ENCODE measurements around the gene CCDC192.

The CCDC192 gene

GRCh38 chr5:127969002-127969401 is 265.8 kb downstream of the CCDC192 start:
- Histone ChIP-seq H3K36me3 (ENCODE audit: control insufficient read depth, insufficient read depth, low read length) (no peaks in the 10 kb centered on the region), H3K9ac (ENCODE audit: low read depth, low read length) (no peak overlapping the region), H3K27me3 (ENCODE audit: control insufficient read depth, insufficient read depth, low read length) (no peaks in the 10 kb centered on the region), H3K27ac (ENCODE audit: low read depth, low read length) (no peak overlapping the region), H3K4me3 (ENCODE audit: low read depth, low read length) (no peak overlapping the region), H3K4me1 (ENCODE audit: control insufficient read depth, insufficient read depth, low read length) (no peaks in the 10 kb centered on the region), H3K9me3 (ENCODE audit: control insufficient read depth, insufficient read depth, low read length) (no peaks in the 10 kb centered on the region)

DNA sequence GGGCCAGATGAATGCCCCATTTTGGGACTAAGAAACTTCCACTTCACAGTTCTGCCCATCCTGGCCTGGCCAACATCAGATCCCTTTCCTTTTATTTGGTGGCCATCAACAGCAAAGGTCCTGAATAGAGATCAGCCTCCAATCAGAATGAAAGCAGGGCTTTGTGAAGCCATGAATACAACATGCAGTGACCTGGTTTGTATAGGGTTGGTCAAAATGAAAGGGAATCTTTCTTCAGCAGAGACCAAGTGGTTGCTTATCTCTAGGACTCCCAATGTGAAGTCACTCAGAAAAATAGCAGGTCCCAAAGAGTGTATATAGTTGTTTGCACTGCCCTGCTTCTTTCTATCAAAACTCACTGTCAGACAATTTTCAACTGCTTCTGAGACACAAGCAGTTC is 266.5 kb downstream of the CCDC192 start:
- no peak overlapping the region for H3K4me3 ChIP-seq (ENCODE audit: low read depth, low read length)
- no peak overlapping the region for H3K27ac ChIP-seq (ENCODE audit: low read depth, low read length)
- no peak overlapping the region for H3K9ac ChIP-seq (ENCODE audit: low read depth, low read length)
- H3K36me3 ChIP-seq (ENCODE audit: control insufficient read depth, insufficient read depth, low read length): no peaks in the 10 kb centered on the region
- H3K4me1 ChIP-seq (ENCODE audit: control insufficient read depth, insufficient read depth, low read length): no peaks in the 10 kb centered on the region
- no peaks in the 10 kb centered on the region for H3K9me3 ChIP-seq (ENCODE audit: control insufficient read depth, insufficient read depth, low read length)
- H3K27me3 ChIP-seq (ENCODE audit: control insufficient read depth, insufficient read depth, low read length): no peaks in the 10 kb centered on the region

DNA sequence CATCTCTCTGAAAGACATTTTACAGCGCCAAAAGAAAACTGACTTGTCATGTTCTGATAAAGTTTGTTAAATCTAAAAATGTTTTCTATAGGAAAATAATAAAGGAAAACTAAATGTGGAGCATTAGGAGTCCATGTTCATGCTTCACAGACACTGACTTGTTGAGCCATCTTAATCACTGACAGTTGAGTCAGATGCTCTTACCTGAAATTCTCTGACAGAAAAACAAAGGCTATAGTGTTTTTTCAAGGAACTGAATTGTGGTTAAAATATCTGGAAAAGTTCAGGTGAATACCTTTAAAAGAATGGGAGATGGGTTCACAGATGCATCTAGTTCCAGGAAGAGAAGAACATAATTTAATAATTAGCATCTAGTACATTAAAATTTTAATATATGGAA is 266.9 kb downstream of the CCDC192 start:
- H3K9me3 ChIP-seq (ENCODE audit: control insufficient read depth, insufficient read depth, low read length): no peaks in the 10 kb centered on the region
- no peaks in the 10 kb centered on the region for H3K36me3 ChIP-seq (ENCODE audit: control insufficient read depth, insufficient read depth, low read length)
- no peak overlapping the region for H3K4me3 ChIP-seq (ENCODE audit: low read depth, low read length)
- H3K27ac ChIP-seq (ENCODE audit: low read depth, low read length): no peak overlapping the region
- H3K9ac ChIP-seq (ENCODE audit: low read depth, low read length): no peak overlapping the region
- no peaks in the 10 kb centered on the region for H3K4me1 ChIP-seq (ENCODE audit: control insufficient read depth, insufficient read depth, low read length)
- no peaks in the 10 kb centered on the region for H3K27me3 ChIP-seq (ENCODE audit: control insufficient read depth, insufficient read depth, low read length)

DNA sequence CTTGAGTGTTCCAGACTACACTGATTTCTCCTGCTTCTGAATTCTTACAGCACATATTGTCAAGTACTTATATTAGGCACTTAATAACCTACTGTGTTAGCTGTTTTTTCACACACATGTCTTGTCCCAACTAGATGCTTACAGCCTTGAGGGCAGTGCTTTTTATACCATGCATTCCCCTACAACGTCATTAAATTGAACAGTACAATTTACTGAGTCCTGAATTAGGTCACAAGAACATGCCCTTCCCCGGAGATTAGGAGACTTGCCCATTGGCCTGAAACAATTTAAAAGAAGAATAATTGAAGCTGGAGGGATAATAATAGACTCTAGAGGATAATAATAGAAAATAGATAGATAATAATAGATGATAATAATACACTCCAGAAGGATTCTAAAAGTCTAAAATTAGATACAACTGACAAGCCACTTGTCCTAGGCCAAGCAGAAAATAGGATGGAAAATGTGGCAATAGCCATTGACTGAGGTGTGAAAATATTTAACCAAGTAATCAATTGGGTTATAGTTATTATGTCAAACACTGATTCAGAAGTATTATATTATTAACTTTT is 267.7 kb downstream of the CCDC192 start:
- H3K9me3 ChIP-seq (ENCODE audit: control insufficient read depth, insufficient read depth, low read length): no peaks in the 10 kb centered on the region
- no peaks in the 10 kb centered on the region for H3K36me3 ChIP-seq (ENCODE audit: control insufficient read depth, insufficient read depth, low read length)
- H3K27ac ChIP-seq (ENCODE audit: low read depth, low read length): no peak overlapping the region
- no peak overlapping the region for H3K9ac ChIP-seq (ENCODE audit: low read depth, low read length)
- no peaks in the 10 kb centered on the region for H3K4me1 ChIP-seq (ENCODE audit: control insufficient read depth, insufficient read depth, low read length)
- H3K27me3 ChIP-seq (ENCODE audit: control insufficient read depth, insufficient read depth, low read length): no peaks in the 10 kb centered on the region
- no peak overlapping the region for H3K4me3 ChIP-seq (ENCODE audit: low read depth, low read length)

DNA sequence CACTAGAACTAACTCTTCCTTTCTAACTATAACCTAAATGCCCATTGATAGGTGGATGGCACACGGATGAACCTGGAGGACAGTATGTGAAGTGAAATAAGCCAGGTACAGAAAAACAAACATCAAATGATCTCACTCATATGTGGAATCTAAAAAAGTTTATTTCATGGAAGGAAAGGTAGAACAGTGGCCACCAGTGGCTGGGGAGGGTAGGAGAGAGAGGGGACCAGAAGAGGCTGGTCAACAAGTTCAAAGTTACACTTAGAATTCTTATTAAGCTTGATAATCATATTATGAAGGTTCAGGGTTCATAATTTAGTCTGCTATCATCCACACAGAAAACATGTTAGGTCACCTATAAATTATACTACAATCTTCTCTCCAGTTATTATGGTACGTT is 272.8 kb downstream of the CCDC192 start:
- Histone ChIP-seq H3K9me3 (ENCODE audit: control insufficient read depth, insufficient read depth, low read length) (no peaks in the 10 kb centered on the region), H3K36me3 (ENCODE audit: control insufficient read depth, insufficient read depth, low read length) (no peaks in the 10 kb centered on the region), H3K27ac (ENCODE audit: low read depth, low read length) (no peak overlapping the region), H3K9ac (ENCODE audit: low read depth, low read length) (no peak overlapping the region), H3K4me3 (ENCODE audit: low read depth, low read length) (no peak overlapping the region), H3K4me1 (ENCODE audit: control insufficient read depth, insufficient read depth, low read length) (no peaks in the 10 kb centered on the region), H3K27me3 (ENCODE audit: control insufficient read depth, insufficient read depth, low read length) (no peaks in the 10 kb centered on the region)

GRCh38 chr5:127976525-127976924 is 273.3 kb downstream of the CCDC192 start:
- H3K27me3 ChIP-seq (ENCODE audit: control insufficient read depth, insufficient read depth, low read length): no peaks in the 10 kb centered on the region
- no peaks in the 10 kb centered on the region for H3K4me1 ChIP-seq (ENCODE audit: control insufficient read depth, insufficient read depth, low read length)
- no peak overlapping the region for H3K4me3 ChIP-seq (ENCODE audit: low read depth, low read length)
- no peak overlapping the region for H3K9ac ChIP-seq (ENCODE audit: low read depth, low read length)
- no peaks in the 10 kb centered on the region for H3K9me3 ChIP-seq (ENCODE audit: control insufficient read depth, insufficient read depth, low read length)
- no peaks in the 10 kb centered on the region for H3K36me3 ChIP-seq (ENCODE audit: control insufficient read depth, insufficient read depth, low read length)
- H3K27ac ChIP-seq (ENCODE audit: low read depth, low read length): no peak overlapping the region

- Histone ChIP-seq H3K36me3 (ENCODE audit: control insufficient read depth, insufficient read depth, low read length) (no peaks in the 10 kb centered on the region), H3K27ac (ENCODE audit: low read depth, low read length) (no peak overlapping the region), H3K27me3 (ENCODE audit: control insufficient read depth, insufficient read depth, low read length) (no peaks in the 10 kb centered on the region), H3K4me1 (ENCODE audit: control insufficient read depth, insufficient read depth, low read length) (no peaks in the 10 kb centered on the region), H3K9ac (ENCODE audit: low read depth, low read length) (no peak overlapping the region), H3K4me3 (ENCODE audit: low read depth, low read length) (no peak overlapping the region), H3K9me3 (ENCODE audit: control insufficient read depth, insufficient read depth, low read length) (no peaks in the 10 kb centered on the region)
Measured at GRCh38 chr5:127976991-127977717, 274.0 kb downstream of the CCDC192 start.

DNA sequence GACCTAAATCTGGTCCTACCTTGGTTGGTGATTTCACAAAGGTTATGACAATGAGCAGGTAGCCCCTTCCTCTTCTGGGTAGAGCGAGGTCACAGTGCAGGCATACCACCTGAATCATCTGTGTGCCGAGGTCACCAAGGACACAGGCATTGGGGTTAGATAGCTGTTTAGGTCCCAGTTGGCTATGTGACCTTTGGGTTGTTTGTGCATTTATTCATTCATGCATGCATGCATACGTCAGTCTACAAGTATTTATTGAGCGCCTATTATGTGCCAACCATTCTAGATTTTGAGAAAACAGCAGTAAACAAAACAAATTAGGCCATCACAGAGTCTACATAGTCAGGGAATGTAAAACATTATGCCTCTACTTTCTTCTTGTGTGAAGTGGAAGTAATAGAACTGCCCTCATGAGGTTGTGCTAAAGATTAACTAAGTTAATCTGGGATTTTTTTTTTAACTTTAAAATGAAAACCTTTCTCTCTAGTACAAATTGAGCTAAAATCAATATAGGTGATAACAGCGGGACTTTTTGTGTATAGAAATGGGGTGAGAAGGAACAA is 275.6 kb downstream of the CCDC192 start:
- no peak overlapping the region for H3K27ac ChIP-seq (ENCODE audit: low read depth, low read length)
- H3K4me3 ChIP-seq (ENCODE audit: low read depth, low read length): no peak overlapping the region
- H3K36me3 ChIP-seq (ENCODE audit: control insufficient read depth, insufficient read depth, low read length): no peaks in the 10 kb centered on the region
- no peaks in the 10 kb centered on the region for H3K27me3 ChIP-seq (ENCODE audit: control insufficient read depth, insufficient read depth, low read length)
- no peaks in the 10 kb centered on the region for H3K4me1 ChIP-seq (ENCODE audit: control insufficient read depth, insufficient read depth, low read length)
- H3K9ac ChIP-seq (ENCODE audit: low read depth, low read length): no peak overlapping the region
- H3K9me3 ChIP-seq (ENCODE audit: control insufficient read depth, insufficient read depth, low read length): no peaks in the 10 kb centered on the region

DNA sequence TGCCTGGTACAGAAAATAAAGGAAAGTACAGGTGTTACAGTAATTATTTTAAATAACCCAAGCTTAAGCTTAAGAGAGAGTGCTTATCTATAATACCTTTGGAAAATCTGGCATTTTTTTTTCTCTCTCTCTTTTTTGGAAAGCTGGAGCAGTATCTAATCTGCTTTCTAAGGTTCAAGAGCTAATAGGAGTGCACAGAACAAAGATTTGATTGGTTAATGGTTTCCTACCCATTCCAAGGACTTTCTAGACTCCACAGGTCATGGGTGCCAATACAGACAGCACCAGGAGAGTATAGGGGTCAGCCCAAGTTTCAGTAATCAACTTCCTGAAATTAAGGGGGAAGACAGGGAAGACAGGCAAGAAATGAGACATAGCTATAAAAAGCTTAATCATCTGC is 276.3 kb downstream of the CCDC192 start:
- Histone ChIP-seq H3K27me3 (ENCODE audit: control insufficient read depth, insufficient read depth, low read length) (no peaks in the 10 kb centered on the region), H3K9me3 (ENCODE audit: control insufficient read depth, insufficient read depth, low read length) (no peaks in the 10 kb centered on the region), H3K4me3 (ENCODE audit: low read depth, low read length) (no peak overlapping the region), H3K4me1 (ENCODE audit: control insufficient read depth, insufficient read depth, low read length) (no peaks in the 10 kb centered on the region), H3K36me3 (ENCODE audit: control insufficient read depth, insufficient read depth, low read length) (no peaks in the 10 kb centered on the region), H3K9ac (ENCODE audit: low read depth, low read length) (no peak overlapping the region), H3K27ac (ENCODE audit: low read depth, low read length) (no peak overlapping the region)

GRCh38 chr5:127980843-127981242 is 277.7 kb downstream of the CCDC192 start:
- Histone ChIP-seq H3K36me3 (ENCODE audit: control insufficient read depth, insufficient read depth, low read length) (no peaks in the 10 kb centered on the region), H3K9me3 (ENCODE audit: control insufficient read depth, insufficient read depth, low read length) (no peaks in the 10 kb centered on the region), H3K9ac (ENCODE audit: low read depth, low read length) (no peak overlapping the region), H3K27ac (ENCODE audit: low read depth, low read length) (no peak overlapping the region), H3K4me3 (ENCODE audit: low read depth, low read length) (no peak overlapping the region), H3K27me3 (ENCODE audit: control insufficient read depth, insufficient read depth, low read length) (no peaks in the 10 kb centered on the region), H3K4me1 (ENCODE audit: control insufficient read depth, insufficient read depth, low read length) (no peaks in the 10 kb centered on the region)

- Histone ChIP-seq H3K27me3 (ENCODE audit: control insufficient read depth, insufficient read depth, low read length) (no peaks in the 10 kb centered on the region), H3K4me3 (ENCODE audit: low read depth, low read length) (no peak overlapping the region), H3K27ac (ENCODE audit: low read depth, low read length) (no peak overlapping the region), H3K4me1 (ENCODE audit: control insufficient read depth, insufficient read depth, low read length) (no peaks in the 10 kb centered on the region), H3K9ac (ENCODE audit: low read depth, low read length) (no peak overlapping the region), H3K9me3 (ENCODE audit: control insufficient read depth, insufficient read depth, low read length) (no peaks in the 10 kb centered on the region), H3K36me3 (ENCODE audit: control insufficient read depth, insufficient read depth, low read length) (no peaks in the 10 kb centered on the region)
Measured at GRCh38 chr5:127981498-127981897, 278.3 kb downstream of the CCDC192 start.
